ENCODE data around the gene GCN1. TPM values are rescaled to one million over a fixed set of nuclear protein-coding genes. Genes with fewer than 3 reads are reported as not detected.
A peak's percentile ranks its signal among the peaks of the same experiment; 100 is the strongest.
"Not testable (repeated sequence)": the region's sequence is repeated elsewhere in the genome, so short reads cannot be mapped to it uniquely, and the experiment has no call there.

GCN1 gene
- total and polyA plus RNA-seq, 4 donors, result 6.4 to 89.8 (median 48.6) TPM

DNA sequence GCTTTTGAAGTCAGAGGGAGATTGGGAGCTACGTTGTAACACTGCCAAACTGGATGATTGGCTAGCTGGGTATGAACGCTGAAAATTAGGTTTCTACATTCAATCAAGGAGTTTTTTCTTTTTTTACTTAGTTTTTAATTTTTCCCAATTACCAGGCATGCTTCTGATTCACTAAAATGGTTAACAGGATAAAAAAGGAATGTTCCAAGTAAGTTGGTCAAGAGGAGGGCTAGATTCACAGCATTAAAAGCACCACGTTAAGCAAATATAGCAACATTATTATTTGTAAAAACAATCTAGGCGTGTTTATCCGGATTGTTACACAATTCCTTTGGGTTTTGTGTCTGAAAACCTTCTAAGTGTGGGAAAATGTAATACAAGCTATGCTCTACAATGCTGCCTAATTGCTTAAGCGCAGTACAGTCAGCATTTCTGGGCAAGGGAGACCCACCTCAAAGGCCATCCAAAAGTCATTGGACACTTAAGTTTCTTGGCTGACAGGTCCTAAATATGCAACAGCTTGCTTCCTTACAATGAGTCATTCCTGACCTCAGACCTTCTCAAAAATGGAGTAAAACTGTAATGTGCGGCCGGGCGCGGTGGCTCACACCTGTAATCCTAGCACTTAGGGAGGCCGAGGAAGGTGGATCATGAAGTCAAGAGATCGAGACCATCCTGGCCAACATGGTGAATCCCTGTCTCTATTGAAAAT lies 5.2 kb upstream of the GCN1 start:
- no peaks in the 10 kb centered on the region for H3K27me3 ChIP-seq (ENCODE audit: control insufficient read depth in 1 of 2, insufficient read depth in 2 of 2, low read length in 1 of 2)

DNA sequence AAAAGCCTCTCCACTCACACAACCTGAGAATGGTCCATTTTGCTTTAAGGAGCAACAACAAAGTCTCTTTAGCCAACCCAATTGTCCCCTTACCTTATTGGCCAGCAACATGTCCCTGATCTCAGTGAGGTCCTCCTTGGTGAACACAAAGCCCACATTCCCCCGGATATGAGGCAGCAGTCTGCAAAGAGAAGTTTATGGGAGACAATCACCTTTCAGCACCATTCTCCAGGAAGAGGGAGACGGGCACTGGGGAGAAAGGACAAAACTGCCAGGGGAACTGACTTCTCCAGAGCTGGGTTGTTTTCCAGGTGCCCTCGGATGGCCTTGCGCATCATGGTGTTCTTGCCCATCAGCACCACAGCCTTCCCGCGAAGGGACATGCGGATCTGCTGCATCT lies 4.5 kb upstream of the GCN1 start:
- DNase-seq (peak in 1 of 2 donors; percentile 32), ATAC-seq (ENCODE audit: low FRiP score) (no peak)
- Histone ChIP-seq H3K4me3 (ENCODE audit: low read length in 2 of 2) (no peak overlapping the region), H3K27me3 (ENCODE audit: control insufficient read depth in 1 of 2, insufficient read depth in 2 of 2, low read length in 1 of 2) (no peaks in the 10 kb centered on the region), H3K27ac (ENCODE audit: low read depth in 1 of 2, low read length in 2 of 2) (no peak overlapping the region), H3K36me3 (ENCODE audit: control insufficient read depth in 1 of 2, insufficient read depth in 2 of 2, low read length in 1 of 2) (peaks cover 0 to 7% of the 10 kb centered on the region in 2 donors), H3K9me3 (ENCODE audit: control insufficient read depth, low read length) (no peaks in the 10 kb centered on the region), H3K4me1 (ENCODE audit: control insufficient read depth in 1 of 2, insufficient read depth in 2 of 2, low read length in 2 of 2) (peaks cover 0 to 4% of the 10 kb centered on the region in 2 donors)
- WGBS, 2 donors, result 65 to 72% methylated on average over 7 of the region's 7 CpGs
- intact Hi-C loops (cut with DNase I), result no loop called here

More for the DNA sequence above, 5.2 kb upstream of the GCN1 start:
- Histone ChIP-seq H3K9me3 (ENCODE audit: control insufficient read depth, low read length) (no peaks in the 10 kb centered on the region), H3K4me3 (ENCODE audit: low read length in 2 of 2) (peak overlapping the region in 1 of 2 donors; percentile 96), H3K36me3 (ENCODE audit: control insufficient read depth in 1 of 2, insufficient read depth in 2 of 2, low read length in 1 of 2) (peaks cover 0 to 7% of the 10 kb centered on the region in 2 donors), H3K27ac (ENCODE audit: low read depth in 1 of 2, low read length in 2 of 2) (no peak overlapping the region), H3K4me1 (ENCODE audit: control insufficient read depth in 1 of 2, insufficient read depth in 2 of 2, low read length in 2 of 2) (peaks cover 0 to 4% of the 10 kb centered on the region in 2 donors)
- DNase-seq (peak in 1 of 2 donors; percentile 51), ATAC-seq (ENCODE audit: low FRiP score) (peak; percentile 71)
- WGBS, 2 donors, result 28 to 34% methylated on average over 12 of the region's 12 CpGs
- intact Hi-C loops (cut with DNase I), result no loop called here

DNA sequence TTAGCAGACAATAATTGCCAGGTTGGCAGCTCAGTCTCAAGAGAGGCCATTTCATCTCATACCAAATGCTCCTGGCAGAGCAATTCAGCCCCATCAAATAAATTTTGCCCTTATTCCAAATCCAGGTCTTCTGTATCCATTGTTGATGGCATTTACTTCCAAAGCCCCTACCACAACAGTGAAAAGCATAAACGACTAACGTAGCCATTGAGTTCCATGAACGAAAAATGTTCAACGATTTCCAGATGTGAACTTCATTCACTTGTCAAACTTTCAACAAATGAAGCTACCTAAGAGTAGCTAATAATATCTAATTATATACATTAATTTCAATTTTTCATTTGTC lies 3.0 kb upstream of the GCN1 start:
- H3K4me1 ChIP-seq (ENCODE audit: control insufficient read depth in 1 of 2, insufficient read depth in 2 of 2, low read length in 2 of 2), result peaks cover 0 to 4% of the 10 kb centered on the region in 2 donors
- H3K27me3 ChIP-seq (ENCODE audit: control insufficient read depth in 1 of 2, insufficient read depth in 2 of 2, low read length in 1 of 2), result no peaks in the 10 kb centered on the region

DNA sequence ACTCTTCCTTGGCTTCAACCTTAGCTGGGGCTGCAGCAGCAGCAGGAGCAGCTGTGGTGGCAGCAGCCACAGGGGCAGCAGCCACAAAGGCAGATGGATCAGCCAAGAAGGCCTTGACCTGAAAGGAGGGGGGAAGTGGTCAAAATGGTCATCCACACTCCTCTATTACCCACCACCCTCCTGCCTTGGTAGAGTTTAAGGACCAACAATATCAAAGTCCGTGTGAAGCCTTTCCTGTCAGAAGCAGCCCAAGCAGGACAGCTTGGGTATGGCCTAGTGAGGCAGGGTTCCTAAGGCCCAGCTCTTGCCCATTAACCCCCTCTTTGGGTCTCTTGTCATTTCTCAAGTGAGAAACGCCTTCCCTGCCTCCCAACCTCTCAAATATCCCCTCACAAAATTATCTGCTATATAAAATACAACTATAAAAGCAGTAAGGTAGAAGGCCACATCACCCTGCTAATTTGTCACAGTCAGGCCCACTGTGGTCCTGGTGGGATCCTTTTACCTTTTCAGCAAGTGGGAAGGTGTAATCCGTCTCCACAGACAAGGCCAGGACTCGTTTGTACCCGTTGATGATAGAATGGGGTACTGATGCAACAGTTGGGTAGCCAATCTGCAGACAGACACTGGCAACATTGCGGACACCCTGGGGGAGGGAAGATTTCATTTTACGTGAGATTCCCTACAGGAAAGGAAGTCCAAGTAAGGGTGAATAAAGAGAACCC lies 2.5 kb upstream of the GCN1 start:
- H3K4me1 ChIP-seq (ENCODE audit: control insufficient read depth in 1 of 2, insufficient read depth in 2 of 2, low read length in 2 of 2); ATAC-seq (ENCODE audit: low FRiP score); H3K4me3 ChIP-seq (ENCODE audit: low read length in 2 of 2); H3K36me3 ChIP-seq (ENCODE audit: control insufficient read depth in 1 of 2, insufficient read depth in 2 of 2, low read length in 1 of 2); H3K27ac ChIP-seq (ENCODE audit: low read depth in 1 of 2, low read length in 2 of 2); intact Hi-C loops (cut with DNase I); H3K27me3 ChIP-seq (ENCODE audit: control insufficient read depth in 1 of 2, insufficient read depth in 2 of 2, low read length in 1 of 2); H3K9me3 ChIP-seq (ENCODE audit: control insufficient read depth, low read length): not testable (repeated sequence)
- 71 to 75% methylated on average over 7 of the region's 7 CpGs for WGBS, 2 donors
- DNase-seq, result peak in 1 of 2 donors; percentile 1

More for the DNA sequence above, 3.0 kb upstream of the GCN1 start:
- DNase-seq (no peak), ATAC-seq (ENCODE audit: low FRiP score) (no peak)
- 67% methylated on average over 4 of the region's 4 CpGs for WGBS, 2 donors
- H3K27ac ChIP-seq (ENCODE audit: low read depth in 1 of 2, low read length in 2 of 2), result no peak overlapping the region
- no peaks in the 10 kb centered on the region for H3K9me3 ChIP-seq (ENCODE audit: control insufficient read depth, low read length)
- intact Hi-C loops (cut with DNase I), result no loop called here
- H3K4me3 ChIP-seq (ENCODE audit: low read length in 2 of 2), result no peak overlapping the region
- peaks cover 0 to 7% of the 10 kb centered on the region in 2 donors for H3K36me3 ChIP-seq (ENCODE audit: control insufficient read depth in 1 of 2, insufficient read depth in 2 of 2, low read length in 1 of 2)

DNA sequence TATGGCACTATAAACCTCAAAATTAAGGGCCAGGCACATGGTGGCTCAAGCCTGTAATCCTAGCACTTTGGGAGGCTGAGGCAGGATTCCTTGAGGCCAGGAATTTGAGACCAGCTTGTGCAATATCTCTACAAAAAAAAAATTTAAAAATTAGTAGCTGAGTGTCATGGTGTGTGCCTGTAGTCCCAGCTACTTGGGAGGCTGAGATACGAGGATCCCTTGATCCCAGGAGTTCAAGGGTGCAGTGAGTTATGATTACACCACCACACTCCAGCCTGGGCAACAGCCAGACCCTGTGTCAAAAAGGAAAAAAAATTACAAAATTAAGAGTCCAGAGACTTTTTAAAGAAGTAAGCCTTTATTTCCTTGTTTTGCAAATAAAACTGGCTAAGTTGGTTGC lies 1.8 kb upstream of the GCN1 start:
- Histone ChIP-seq H3K9me3 (ENCODE audit: control insufficient read depth, low read length) (no peaks in the 10 kb centered on the region), H3K36me3 (ENCODE audit: control insufficient read depth in 1 of 2, insufficient read depth in 2 of 2, low read length in 1 of 2) (peaks cover 0 to 7% of the 10 kb centered on the region in 2 donors), H3K4me1 (ENCODE audit: control insufficient read depth in 1 of 2, insufficient read depth in 2 of 2, low read length in 2 of 2) (peaks cover 0 to 2% of the 10 kb centered on the region in 2 donors), H3K27ac (ENCODE audit: low read depth in 1 of 2, low read length in 2 of 2) (no peak overlapping the region), H3K4me3 (ENCODE audit: low read length in 2 of 2) (no peak overlapping the region), H3K27me3 (ENCODE audit: control insufficient read depth in 1 of 2, insufficient read depth in 2 of 2, low read length in 1 of 2) (no peaks in the 10 kb centered on the region)
- intact Hi-C loops (cut with DNase I), result no loop called here
- ATAC-seq (ENCODE audit: low FRiP score) (no peak), DNase-seq (peak in 1 of 2 donors; percentile 19)
- 60 to 62% methylated on average over 1 of the region's 1 CpG for WGBS, 2 donors

DNA sequence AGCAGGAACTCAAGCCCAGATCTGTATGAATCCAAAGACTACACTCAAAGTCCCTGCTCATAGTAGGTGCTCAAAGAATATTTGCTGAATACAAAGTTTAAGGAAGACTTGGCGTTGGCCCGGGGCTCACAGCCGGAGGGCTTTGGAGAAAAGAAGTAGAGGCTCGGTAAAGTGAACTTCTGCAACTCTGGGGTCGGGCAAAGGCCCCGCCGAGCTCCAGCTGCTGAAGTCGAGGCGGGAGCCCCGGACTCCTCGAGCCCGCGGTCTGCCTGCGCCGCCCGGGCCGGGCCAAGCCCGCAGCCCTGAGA lies 335 bp downstream of the GCN1 start:
- WGBS, 2 donors, result 0% methylated on average over 18 of the region's 18 CpGs
- intact Hi-C loops (cut with DNase I), result no loop called here
- Histone ChIP-seq H3K9me3 (ENCODE audit: control insufficient read depth, low read length) (no peaks in the 10 kb centered on the region), H3K27ac (ENCODE audit: low read depth in 1 of 2, low read length in 2 of 2) (peak overlapping the region in 1 of 2 donors; percentile 1), H3K4me3 (ENCODE audit: low read length in 2 of 2) (peak overlapping the region; percentile 84 to 96), H3K36me3 (ENCODE audit: control insufficient read depth in 1 of 2, insufficient read depth in 2 of 2, low read length in 1 of 2) (peaks cover 0 to 10% of the 10 kb centered on the region in 2 donors), H3K27me3 (ENCODE audit: control insufficient read depth in 1 of 2, insufficient read depth in 2 of 2, low read length in 1 of 2) (no peaks in the 10 kb centered on the region), H3K4me1 (ENCODE audit: control insufficient read depth in 1 of 2, insufficient read depth in 2 of 2, low read length in 2 of 2) (peaks cover 0 to 2% of the 10 kb centered on the region in 2 donors)
- ATAC-seq (ENCODE audit: low FRiP score) (peak; percentile 62), DNase-seq (no peak)

- intact Hi-C loops (cut with DNase I); DNase-seq; H3K4me3 ChIP-seq (ENCODE audit: low read length in 2 of 2); H3K9me3 ChIP-seq (ENCODE audit: control insufficient read depth, low read length); H3K27ac ChIP-seq (ENCODE audit: low read depth in 1 of 2, low read length in 2 of 2); ATAC-seq (ENCODE audit: low FRiP score); H3K4me1 ChIP-seq (ENCODE audit: control insufficient read depth in 1 of 2, insufficient read depth in 2 of 2, low read length in 2 of 2); H3K36me3 ChIP-seq (ENCODE audit: control insufficient read depth in 1 of 2, insufficient read depth in 2 of 2, low read length in 1 of 2); H3K27me3 ChIP-seq (ENCODE audit: control insufficient read depth in 1 of 2, insufficient read depth in 2 of 2, low read length in 1 of 2): not testable (repeated sequence)
- 84 to 86% methylated on average over 8 of the region's 8 CpGs for WGBS, 2 donors
These were observed 1.2 kb downstream of the GCN1 start for GRCh38 chr12:120193286-120193685.

GRCh38 chr12:120190985-120191480 lies 3.5 kb downstream of the GCN1 start:
- ATAC-seq (ENCODE audit: low FRiP score) (no peak), DNase-seq (peak in 1 of 2 donors; percentile 3)
- H3K4me1 ChIP-seq (ENCODE audit: control insufficient read depth in 1 of 2, insufficient read depth in 2 of 2, low read length in 2 of 2), result peaks cover 0 to 2% of the 10 kb centered on the region in 2 donors
- no peak overlapping the region for H3K4me3 ChIP-seq (ENCODE audit: low read length in 2 of 2)
- H3K27me3 ChIP-seq (ENCODE audit: control insufficient read depth in 1 of 2, insufficient read depth in 2 of 2, low read length in 1 of 2), result no peaks in the 10 kb centered on the region
- H3K36me3 ChIP-seq (ENCODE audit: control insufficient read depth in 1 of 2, insufficient read depth in 2 of 2, low read length in 1 of 2), result peaks cover 3 to 6% of the 10 kb centered on the region in 2 donors
- no peaks in the 10 kb centered on the region for H3K9me3 ChIP-seq (ENCODE audit: control insufficient read depth, low read length)
- intact Hi-C loops (cut with DNase I), result no loop called here
- WGBS, 2 donors, result 83 to 84% methylated on average over 7 of the region's 7 CpGs
- H3K27ac ChIP-seq (ENCODE audit: low read depth in 1 of 2, low read length in 2 of 2), result no peak overlapping the region
